Endothelial cell of umbilical vein (primary cell): Measurements from ENCODE around the gene PTPRO. TPM values are rescaled to one million over a fixed set of nuclear protein-coding genes. Genes with fewer than 3 reads are reported as not detected.

Experiments used
- BruUV-seq: library from RNA; stranded (reverse); fragments of 400-500 nt; replicated peaks from 2 replicates; lab custom pipeline; 2021; lab: Mats Ljungman, UMichigan
- CTCF ChIA-PET: fragments of 300-600, 350-600 bp; sonication (Branson Sonifier 250); formaldehyde crosslinking; loops from one replicate; lab custom pipeline; 2021; ENCODE audit warnings: antibody characterized with exemption, inconsistent platforms; lab: Charles Lee
- POLR2A ChIA-PET: fragments of 300-600, 350-600 bp; sonication (Branson Sonifier 250); formaldehyde crosslinking; loops from one replicate; lab custom pipeline; 2021; ENCODE audit warnings: antibody characterized with exemption, inconsistent platforms; lab: Charles Lee
- DNase-seq: peaks from one replicate; pipeline ENCODE4 v3.0.0-alpha.2; 2011; ENCODE audit warnings: low read depth, low spot score
- FAIRE-seq: peaks from 2 replicates; lab custom pipeline; 2011; peaks lifted over from hg19 to GRCh38; lab: Jason Lieb, UNC
- H2AFZ ChIP-seq: 2 replicates; pipeline ENCODE4 v1.6.0; 2012; ENCODE audit warnings: low read depth, low read length, control low read depth, inconsistent platforms
- H3K27ac ChIP-seq: 2 replicates; pipeline ENCODE4 v1.5.1; 2011; ENCODE audit warnings: low read depth, mild to moderate bottlenecking, control low read depth, low read length, moderate library complexity; ENCODE audit not compliant: insufficient read depth
- H3K27me3 ChIP-seq, 2 experiments: 2 replicates each; pipeline versions ENCODE4 v1.6.0 to v1.6.1; 2011; ENCODE audit warnings: low read length in 2 of 2, mixed read lengths in 1 of 2; ENCODE audit not compliant: control insufficient read depth in 2 of 2, insufficient read depth in 2 of 2
- H3K36me3 ChIP-seq, 2 experiments: 2 replicates in 1 of 2; 3 replicates in 1 of 2; pipeline ENCODE4 v1.5.1; 2011; ENCODE audit warnings: low read length in 2 of 2, mild to moderate bottlenecking in 1 of 2, moderate library complexity in 1 of 2; ENCODE audit not compliant: control insufficient read depth in 2 of 2, insufficient read depth in 2 of 2; ENCODE audit errors: extremely low read depth in 1 of 2
- H3K4me1 ChIP-seq: 3 replicates; pipeline ENCODE4 v1.5.1; 2011; ENCODE audit warnings: mild to moderate bottlenecking, low read length; ENCODE audit not compliant: control insufficient read depth, insufficient read depth; ENCODE audit errors: extremely low read depth
- H3K4me2 ChIP-seq: 2 replicates; pipeline ENCODE4 v1.6.1; 2011; ENCODE audit warnings: low read length, control low read depth, mixed read lengths; ENCODE audit not compliant: insufficient read depth
- H3K4me3 ChIP-seq, 3 experiments: fragments of 200-600 bp in 1 of 3; sonication (generic), shearing (Covaris generic) in 1 of 3; replicated peaks in 1 of 3; 2 replicates each; pipeline ENCODE4 v1.5.1; 2011 to 2016; ENCODE audit warnings: control low read depth in 3 of 3, low read length in 3 of 3, mild to moderate bottlenecking in 2 of 3, inconsistent platforms in 1 of 3, low read depth in 1 of 3, moderate library complexity in 1 of 3; ENCODE audit not compliant: insufficient read depth in 1 of 3
- H3K79me2 ChIP-seq: 2 replicates; pipeline ENCODE4 v1.6.0; 2012; ENCODE audit warnings: low read length, inconsistent platforms; ENCODE audit not compliant: control insufficient read depth, insufficient read depth
- H3K9ac ChIP-seq: replicated peaks from 2 replicates; pipeline ENCODE3; 2011; ENCODE audit warnings: low read length, control low read depth; ENCODE audit not compliant: insufficient read depth; ENCODE audit errors: extremely low read depth
- H3K9me1 ChIP-seq: replicated peaks from 3 replicates; pipeline ENCODE4 v1.6.0; 2011; ENCODE audit warnings: mild to moderate bottlenecking, low read length; ENCODE audit not compliant: control insufficient read depth, insufficient read depth; ENCODE audit errors: extremely low read depth
- H3K9me3 ChIP-seq: replicated peaks from 2 replicates; pipeline ENCODE4 v1.5.1; 2012; ENCODE audit warnings: low read length, inconsistent platforms; ENCODE audit not compliant: control insufficient read depth, insufficient read depth
- H4K20me1 ChIP-seq: replicated peaks from 2 replicates; pipeline ENCODE3; 2011; ENCODE audit warnings: mild to moderate bottlenecking, low read length; ENCODE audit not compliant: control insufficient read depth, insufficient read depth; ENCODE audit errors: extremely low read depth
- EZH2 ChIP-seq: IDR thresholded peaks from 2 replicates; pipeline ENCODE4 v1.6.1; 2012; ENCODE audit warnings: borderline replicate concordance, low read depth, mild to moderate bottlenecking, moderate library complexity, low read length, inconsistent platforms; ENCODE audit not compliant: severe bottlenecking
- FOS ChIP-seq: IDR thresholded peaks from 2 replicates; pipeline ENCODE4 v1.6.1; 2011; ENCODE audit warnings: mild to moderate bottlenecking, low read length, moderate library complexity, borderline replicate concordance; ENCODE audit not compliant: insufficient read depth
- GATA2 ChIP-seq: IDR thresholded peaks from 2 replicates; pipeline ENCODE4 v1.7.0; 2011; ENCODE audit warnings: low read depth, mild to moderate bottlenecking, moderate library complexity, mixed read lengths, low read length; ENCODE audit not compliant: insufficient read length, insufficient read depth
- JUN ChIP-seq: IDR thresholded peaks from 2 replicates; pipeline ENCODE4 v1.6.1; 2011; ENCODE audit warnings: borderline replicate concordance, low read depth; ENCODE audit not compliant: insufficient read length, insufficient read depth
- MYC ChIP-seq: IDR thresholded peaks from one replicate; pipeline ENCODE4 v1.6.1; 2011; ENCODE audit warnings: mild to moderate bottlenecking, low read depth, low read length
- POLR2A ChIP-seq: IDR thresholded peaks from 2 replicates; pipeline ENCODE4 v1.6.1; 2012; ENCODE audit warnings: low read depth, mild to moderate bottlenecking, control low read depth, low read length
- POLR2AphosphoS5 ChIP-seq: IDR thresholded peaks from 2 replicates; pipeline ENCODE4 v1.6.1; 2012; ENCODE audit warnings: low read depth, mild to moderate bottlenecking, control low read depth, low read length, moderate library complexity; ENCODE audit not compliant: insufficient read depth
- dilution Hi-C: fragments of 300-500 bp; cut with MboI; formaldehyde crosslinking; loops from one replicate; pipeline ENCODE4 v1.15.0; 2019; ENCODE audit warnings: low sequenced_read_pairs; ENCODE audit not compliant: extremely low pct_ligation_motif_present
- intact Hi-C: fragments of 100-400 bp; cut with micrococcal nuclease; formaldehyde crosslinking; loops from one replicate; pipeline ENCODE4 v1.10.0; 2022
- polyA plus RNA-seq, 4 experiments: library from polyadenylated mRNA; depleted of rRNA in 3 of 4; stranded (reverse) in 3 of 4; unstranded in 1 of 4; fragments of >200 nt; gene quantifications; 2 replicates each; pipeline versions ENCODE4 v1.2.1 to v1.2.3, GENCODE V29; 2011 to 2012; ENCODE audit warnings: missing spikeins in 1 of 4
- total RNA-seq: library from RNA; stranded (reverse); gene quantifications from 2 replicates; pipeline ENCODE4 v1.2.3, GENCODE V29; 2021
- TF ChIP-seq, protein P1 (sequence below): IDR thresholded peaks from 2 replicates; pipeline ENCODE4 v1.6.1; 2011; ENCODE audit not compliant: insufficient read depth, insufficient read length
- TF ChIP-seq, protein P2 (sequence below), 2 donors: IDR thresholded peaks; 1 replicate in 1 of 2; 2 replicates in 1 of 2; pipeline ENCODE4 v1.5.1; 2011; ENCODE audit warnings: low read length in 2 of 2, mild to moderate bottlenecking in 2 of 2, moderate library complexity in 2 of 2, control low read depth in 1 of 2, inconsistent platforms in 1 of 2, low read depth in 1 of 2; ENCODE audit not compliant: insufficient read depth in 1 of 2; ENCODE audit errors: extremely low read depth in 1 of 2

Gene PTPRO
- total and polyA plus RNA-seq, 2 donors (not counting 3 experiments of a cell fraction or from before 2014, with no cell fraction given) = not detected

GRCh38 chr12:15546102-15546701 is 223.9 kb downstream of the PTPRO start:
- intact Hi-C loops = no loop called here
- FAIRE-seq = no peak
- no peak overlapping the region for H3K27ac ChIP-seq
- POLR2A ChIA-PET = no interaction called here
- H3K4me1 ChIP-seq = no peaks in the 10 kb centered on the region
- no peaks in the 10 kb centered on the region for H3K9me1 ChIP-seq
- H3K27me3 ChIP-seq = peaks cover 2 to 3% of the 10 kb centered on the region in 2 experiments
- no peak overlapping the region for H2AFZ ChIP-seq
- H3K4me3 ChIP-seq = no peak overlapping the region
- TF ChIP-seq, protein P1, sequence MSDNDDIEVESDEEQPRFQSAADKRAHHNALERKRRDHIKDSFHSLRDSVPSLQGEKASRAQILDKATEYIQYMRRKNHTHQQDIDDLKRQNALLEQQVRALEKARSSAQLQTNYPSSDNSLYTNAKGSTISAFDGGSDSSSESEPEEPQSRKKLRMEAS = no peak
- TF ChIP-seq JUN = no peak
- TF ChIP-seq EZH2 = no peak
- no peak for TF ChIP-seq MYC
- TF ChIP-seq POLR2AphosphoS5 = no peak
- no peak for TF ChIP-seq GATA2
- no peak for TF ChIP-seq POLR2A
- TF ChIP-seq, protein P2, sequence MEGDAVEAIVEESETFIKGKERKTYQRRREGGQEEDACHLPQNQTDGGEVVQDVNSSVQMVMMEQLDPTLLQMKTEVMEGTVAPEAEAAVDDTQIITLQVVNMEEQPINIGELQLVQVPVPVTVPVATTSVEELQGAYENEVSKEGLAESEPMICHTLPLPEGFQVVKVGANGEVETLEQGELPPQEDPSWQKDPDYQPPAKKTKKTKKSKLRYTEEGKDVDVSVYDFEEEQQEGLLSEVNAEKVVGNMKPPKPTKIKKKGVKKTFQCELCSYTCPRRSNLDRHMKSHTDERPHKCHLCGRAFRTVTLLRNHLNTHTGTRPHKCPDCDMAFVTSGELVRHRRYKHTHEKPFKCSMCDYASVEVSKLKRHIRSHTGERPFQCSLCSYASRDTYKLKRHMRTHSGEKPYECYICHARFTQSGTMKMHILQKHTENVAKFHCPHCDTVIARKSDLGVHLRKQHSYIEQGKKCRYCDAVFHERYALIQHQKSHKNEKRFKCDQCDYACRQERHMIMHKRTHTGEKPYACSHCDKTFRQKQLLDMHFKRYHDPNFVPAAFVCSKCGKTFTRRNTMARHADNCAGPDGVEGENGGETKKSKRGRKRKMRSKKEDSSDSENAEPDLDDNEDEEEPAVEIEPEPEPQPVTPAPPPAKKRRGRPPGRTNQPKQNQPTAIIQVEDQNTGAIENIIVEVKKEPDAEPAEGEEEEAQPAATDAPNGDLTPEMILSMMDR (IDR thresholded peaks at IDR 0.05; ENCODE audit: extremely low read depth in 1 of 2, insufficient read depth in 1 of 2, low read depth in 1 of 2, low read length in 2 of 2) = no peak
- no peak for TF ChIP-seq FOS
- H3K9ac ChIP-seq = no peak overlapping the region
- H3K9me3 ChIP-seq = no peaks in the 10 kb centered on the region
- H3K4me2 ChIP-seq = no peak overlapping the region
- no peaks in the 10 kb centered on the region for H4K20me1 ChIP-seq
- no peaks in the 10 kb centered on the region for H3K36me3 ChIP-seq
- DNase-seq = no peak
- CTCF ChIA-PET = interaction anchor here (1.1 to 2.3 kb wide), 2 partner anchors 11 to 39 kb away, joined by 3 to 7 read pairs; no protein-coding TSS in a partner anchor
- no TSS peak for BruUV-seq
- dilution Hi-C loops = no loop called here
- H3K79me2 ChIP-seq = no peaks in the 10 kb centered on the region
